Measurements from ENCODE around the gene FYCO1. TPM values are rescaled to one million over a fixed set of nuclear protein-coding genes. Genes with fewer than 3 reads are reported as not detected.

FYCO1 gene
- total and polyA plus RNA-seq, 2 of the 8 experiments (the other 6 are each of a cell fraction or from before 2014, with no cell fraction given): 4.8 to 10.8 TPM

- no peak overlapping the region for H3K4me3 ChIP-seq (ENCODE audit: extremely low read depth in 1 of 4, insufficient read depth in 2 of 4, low read depth in 3 of 4, low read length in 4 of 4)
- H2BK5ac ChIP-seq (ENCODE audit: low read depth, low read length): no peak overlapping the region
- no peak overlapping the region for H2BK120ac ChIP-seq (replicated peaks; ENCODE audit: low read depth, low read length)
- no peaks in the 10 kb centered on the region for H3K79me1 ChIP-seq (ENCODE audit: low read depth, low read length)
- no peak overlapping the region for H3K23ac ChIP-seq (ENCODE audit: insufficient read length)
- H3K36me3 ChIP-seq (ENCODE audit: control insufficient read depth in 2 of 4, insufficient read depth in 4 of 4, low read length in 3 of 4): peaks cover 25 to 57% (median 42%) of the 10 kb centered on the region in 4 experiments
- H2BK15ac ChIP-seq (ENCODE audit: low read length): no peak overlapping the region
- ChIA-PET POLR2A (ENCODE audit: partially characterized antibody) (interaction anchor here (1.2 kb wide), 1 partner anchor 11 kb away, joined by 4 read pairs; no protein-coding TSS in a partner anchor), CTCF (ENCODE audit: partially characterized antibody) (interaction anchor here (0.8 to 6.7 kb wide), 6 partner anchors 11 to 400 kb away, joined by 3 to 51 read pairs (median 6); partner anchors contain the start of gene CXCR6)
- peaks cover 0 to 8% of the 10 kb centered on the region in 2 experiments for H4K20me1 ChIP-seq (replicated peaks in 1 of 2; ENCODE audit: control insufficient read depth in 1 of 2, insufficient read depth in 2 of 2, low read length in 2 of 2)
- no peak overlapping the region for H3K14ac ChIP-seq (ENCODE audit: insufficient read length)
- no peak overlapping the region for H3K9ac ChIP-seq (replicated peaks in 1 of 4; ENCODE audit: extremely low read depth in 1 of 4, low read depth in 3 of 4, low read length in 3 of 4)
- no peaks in the 10 kb centered on the region for H3K23me2 ChIP-seq (ENCODE audit: low read depth, low read length)
- H2BK20ac ChIP-seq (ENCODE audit: low read length): no peak overlapping the region
- H2AFZ ChIP-seq (ENCODE audit: low read length): no peak overlapping the region
- H3K4me2 ChIP-seq (ENCODE audit: insufficient read depth in 1 of 2, low read depth in 2 of 2, low read length in 2 of 2): no peak overlapping the region
- no peak overlapping the region for H2BK12ac ChIP-seq (ENCODE audit: low read depth, low read length)
- no peak overlapping the region for H2AK5ac ChIP-seq (ENCODE audit: low read depth, low read length)
- FAIRE-seq (no peak), DNase-seq (ENCODE audit: low read depth in 1 of 2, low spot score in 2 of 2) (no peak)
- no peaks in the 10 kb centered on the region for H3K27me3 ChIP-seq (replicated peaks in 1 of 4; ENCODE audit: control insufficient read depth in 3 of 4, extremely low read depth in 1 of 4, insufficient read depth in 3 of 4, low read length in 3 of 4)
- WGBS, 2 experiments (ENCODE audit: extremely low coverage in 1 of 2, insufficient coverage in 1 of 2, insufficient read length in 1 of 2, insufficient replicate concordance in 2 of 2, low coverage in 1 of 2, low lambda C conversion rate in 2 of 2, missing lambda C conversion rate in 1 of 2): 98% methylated on average over 3 of the region's 3 CpGs; no CpG with 5 or more reads in 1 of the 2 experiments
- no peak overlapping the region for H3K27ac ChIP-seq (ENCODE audit: low read depth, low read length)
- no peaks in the 10 kb centered on the region for H3K79me2 ChIP-seq (ENCODE audit: control insufficient read depth in 1 of 2, insufficient read depth in 2 of 2, low read length in 2 of 2)
- no peak overlapping the region for H4K8ac ChIP-seq (ENCODE audit: extremely low read depth, insufficient read depth, low read length)
- no peaks in the 10 kb centered on the region for H3K4me1 ChIP-seq (replicated peaks in 1 of 4; ENCODE audit: control insufficient read depth in 3 of 4, insufficient read depth in 4 of 4, low read length in 3 of 4)
- no peak overlapping the region for H3K4ac ChIP-seq (replicated peaks; ENCODE audit: insufficient read length, low read depth, low read length)
- H4K5ac ChIP-seq (ENCODE audit: insufficient read length, low read depth, low read length): no peak overlapping the region
- H4K91ac ChIP-seq (replicated peaks; ENCODE audit: insufficient read length, low read length): no peak overlapping the region
- no peak overlapping the region for H3K56ac ChIP-seq (replicated peaks; ENCODE audit: insufficient read length, low read depth, low read length)
- no peak overlapping the region for H3K18ac ChIP-seq (ENCODE audit: extremely low read depth, low read length)
- no peaks in the 10 kb centered on the region for H3K9me3 ChIP-seq (ENCODE audit: insufficient read depth in 2 of 2, low read depth in 1 of 2, low read length in 1 of 2)
- TF ChIP-seq CTCF (IDR thresholded peaks at IDR 0.05; ENCODE audit: control extremely low read depth in 1 of 3, insufficient read depth in 1 of 3, low read depth in 1 of 3, low read length in 3 of 3) (no peak), MAX (IDR thresholded peaks at IDR 0.05) (no peak), TAF1 (IDR thresholded peaks at IDR 0.05; ENCODE audit: low read depth, low read length) (no peak), SP2 (IDR thresholded peaks at IDR 0.05; ENCODE audit: low read length) (no peak), GTF2F1 (IDR thresholded peaks at IDR 0.05; ENCODE audit: borderline replicate concordance, low read depth, low read length) (no peak), ASH2L (IDR thresholded peaks at IDR 0.05; ENCODE audit: low read length) (no peak), ATF3 (IDR thresholded peaks at IDR 0.05; ENCODE audit: insufficient read depth, low read depth, low read length) (no peak), YY1 (IDR thresholded peaks at IDR 0.05; ENCODE audit: low read depth, low read length) (no peak), RNF2 (IDR thresholded peaks at IDR 0.05; ENCODE audit: borderline replicate concordance, low read depth, low read length, missing control alignments, poor library complexity, severe bottlenecking) (no peak), EP300 (IDR thresholded peaks at IDR 0.05; ENCODE audit: borderline replicate concordance in 1 of 2, low read depth in 2 of 2, low read length in 2 of 2) (no peak)
Observed at GRCh38 chr3:45969116-45969515, 26.5 kb downstream of the FYCO1 start.
